ENCODE results near the gene IKBKE. TPM values are rescaled to one million over a fixed set of nuclear protein-coding genes. Genes with fewer than 3 reads are reported as not detected.

IKBKE gene
- total and polyA plus RNA-seq, 10 of the 15 experiments (the other 5 are each of a cell fraction or from before 2014, with no cell fraction given) = 12.8 to 35.1 (median 23.1) TPM

DNA sequence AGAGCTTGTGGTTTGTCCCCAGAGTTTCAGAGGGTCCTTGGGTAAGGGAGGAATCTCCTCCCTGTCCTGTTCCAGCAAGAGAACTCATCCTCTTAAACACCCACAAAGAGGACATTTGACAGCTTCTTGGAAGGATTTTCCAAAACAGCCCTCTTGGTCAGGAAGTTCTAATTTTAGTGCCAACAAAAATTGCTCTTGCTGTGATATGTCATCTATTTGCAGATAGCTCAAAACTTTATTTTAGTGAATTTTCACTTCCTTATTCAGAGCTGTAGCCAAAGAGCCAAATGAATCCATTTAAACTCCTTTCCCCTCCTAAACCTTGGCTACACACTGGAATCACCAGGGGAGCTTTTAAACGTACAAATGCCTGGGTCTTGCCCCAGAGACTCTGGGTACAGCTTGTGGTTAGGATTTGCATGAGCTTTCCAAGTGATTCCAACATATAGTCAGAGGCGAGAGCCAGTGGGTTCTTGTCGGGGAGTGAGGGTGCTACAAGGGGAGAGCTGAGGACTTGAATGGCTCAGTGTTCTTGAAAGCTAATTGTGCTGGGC lies 25.3 kb downstream of the IKBKE start (continued):
- TF ChIP-seq, protein P1, sequence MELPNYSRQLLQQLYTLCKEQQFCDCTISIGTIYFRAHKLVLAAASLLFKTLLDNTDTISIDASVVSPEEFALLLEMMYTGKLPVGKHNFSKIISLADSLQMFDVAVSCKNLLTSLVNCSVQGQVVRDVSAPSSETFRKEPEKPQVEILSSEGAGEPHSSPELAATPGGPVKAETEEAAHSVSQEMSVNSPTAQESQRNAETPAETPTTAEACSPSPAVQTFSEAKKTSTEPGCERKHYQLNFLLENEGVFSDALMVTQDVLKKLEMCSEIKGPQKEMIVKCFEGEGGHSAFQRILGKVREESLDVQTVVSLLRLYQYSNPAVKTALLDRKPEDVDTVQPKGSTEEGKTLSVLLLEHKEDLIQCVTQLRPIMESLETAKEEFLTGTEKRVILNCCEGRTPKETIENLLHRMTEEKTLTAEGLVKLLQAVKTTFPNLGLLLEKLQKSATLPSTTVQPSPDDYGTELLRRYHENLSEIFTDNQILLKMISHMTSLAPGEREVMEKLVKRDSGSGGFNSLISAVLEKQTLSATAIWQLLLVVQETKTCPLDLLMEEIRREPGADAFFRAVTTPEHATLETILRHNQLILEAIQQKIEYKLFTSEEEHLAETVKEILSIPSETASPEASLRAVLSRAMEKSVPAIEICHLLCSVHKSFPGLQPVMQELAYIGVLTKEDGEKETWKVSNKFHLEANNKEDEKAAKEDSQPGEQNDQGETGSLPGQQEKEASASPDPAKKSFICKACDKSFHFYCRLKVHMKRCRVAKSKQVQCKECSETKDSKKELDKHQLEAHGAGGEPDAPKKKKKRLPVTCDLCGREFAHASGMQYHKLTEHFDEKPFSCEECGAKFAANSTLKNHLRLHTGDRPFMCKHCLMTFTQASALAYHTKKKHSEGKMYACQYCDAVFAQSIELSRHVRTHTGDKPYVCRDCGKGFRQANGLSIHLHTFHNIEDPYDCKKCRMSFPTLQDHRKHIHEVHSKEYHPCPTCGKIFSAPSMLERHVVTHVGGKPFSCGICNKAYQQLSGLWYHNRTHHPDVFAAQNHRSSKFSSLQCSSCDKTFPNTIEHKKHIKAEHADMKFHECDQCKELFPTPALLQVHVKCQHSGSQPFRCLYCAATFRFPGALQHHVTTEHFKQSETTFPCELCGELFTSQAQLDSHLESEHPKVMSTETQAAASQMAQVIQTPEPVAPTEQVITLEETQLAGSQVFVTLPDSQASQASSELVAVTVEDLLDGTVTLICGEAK (IDR thresholded peaks at IDR 0.05; ENCODE audit: borderline replicate concordance) = peak; percentile 59; the same call in 1 of the 2 replicates
- TF ChIP-seq CHD4 (IDR thresholded peaks at IDR 0.05) (no peak), SMAD1 (IDR thresholded peaks at IDR 0.05; ENCODE audit: low read depth, partially characterized antibody) (no peak), NFYA (IDR thresholded peaks at IDR 0.05; ENCODE audit: borderline replicate concordance, low read depth, low read length) (no peak), ETV6 (conservative IDR thresholded peaks at IDR 0.05 in 1 of 2, IDR thresholded peaks at IDR 0.05 in 1 of 2; ENCODE audit: borderline replicate concordance in 1 of 2, low read depth in 1 of 2) (no peak), EED (IDR thresholded peaks at IDR 0.05; ENCODE audit: low read depth) (peak; percentile 78), FOXM1 (IDR thresholded peaks at IDR 0.05; ENCODE audit: low read depth, low read length) (peak; percentile 57; the same call in 1 of the 2 replicates), SRF (IDR thresholded peaks at IDR 0.05; ENCODE audit: low read depth in 2 of 2, low read length in 2 of 2) (no peak), IKZF2 (IDR thresholded peaks at IDR 0.05) (peak; percentile 75 to 79; a peak in 3 of 4 replicates), MEF2B (IDR thresholded peaks at IDR 0.05; ENCODE audit: partially characterized antibody, poor library complexity, severe bottlenecking) (peak; percentile 55)
- TF ChIP-seq, protein P2, sequence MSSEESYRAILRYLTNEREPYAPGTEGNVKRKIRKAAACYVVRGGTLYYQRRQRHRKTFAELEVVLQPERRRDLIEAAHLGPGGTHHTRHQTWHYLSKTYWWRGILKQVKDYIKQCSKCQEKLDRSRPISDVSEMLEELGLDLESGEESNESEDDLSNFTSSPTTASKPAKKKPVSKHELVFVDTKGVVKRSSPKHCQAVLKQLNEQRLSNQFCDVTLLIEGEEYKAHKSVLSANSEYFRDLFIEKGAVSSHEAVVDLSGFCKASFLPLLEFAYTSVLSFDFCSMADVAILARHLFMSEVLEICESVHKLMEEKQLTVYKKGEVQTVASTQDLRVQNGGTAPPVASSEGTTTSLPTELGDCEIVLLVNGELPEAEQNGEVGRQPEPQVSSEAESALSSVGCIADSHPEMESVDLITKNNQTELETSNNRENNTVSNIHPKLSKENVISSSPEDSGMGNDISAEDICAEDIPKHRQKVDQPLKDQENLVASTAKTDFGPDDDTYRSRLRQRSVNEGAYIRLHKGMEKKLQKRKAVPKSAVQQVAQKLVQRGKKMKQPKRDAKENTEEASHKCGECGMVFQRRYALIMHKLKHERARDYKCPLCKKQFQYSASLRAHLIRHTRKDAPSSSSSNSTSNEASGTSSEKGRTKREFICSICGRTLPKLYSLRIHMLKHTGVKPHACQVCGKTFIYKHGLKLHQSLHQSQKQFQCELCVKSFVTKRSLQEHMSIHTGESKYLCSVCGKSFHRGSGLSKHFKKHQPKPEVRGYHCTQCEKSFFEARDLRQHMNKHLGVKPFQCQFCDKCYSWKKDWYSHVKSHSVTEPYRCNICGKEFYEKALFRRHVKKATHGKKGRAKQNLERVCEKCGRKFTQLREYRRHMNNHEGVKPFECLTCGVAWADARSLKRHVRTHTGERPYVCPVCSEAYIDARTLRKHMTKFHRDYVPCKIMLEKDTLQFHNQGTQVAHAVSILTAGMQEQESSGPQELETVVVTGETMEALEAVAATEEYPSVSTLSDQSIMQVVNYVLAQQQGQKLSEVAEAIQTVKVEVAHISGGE (CRISPR knock-in tag; IDR thresholded peaks at IDR 0.05) = no peak
- TF ChIP-seq, protein P3, sequence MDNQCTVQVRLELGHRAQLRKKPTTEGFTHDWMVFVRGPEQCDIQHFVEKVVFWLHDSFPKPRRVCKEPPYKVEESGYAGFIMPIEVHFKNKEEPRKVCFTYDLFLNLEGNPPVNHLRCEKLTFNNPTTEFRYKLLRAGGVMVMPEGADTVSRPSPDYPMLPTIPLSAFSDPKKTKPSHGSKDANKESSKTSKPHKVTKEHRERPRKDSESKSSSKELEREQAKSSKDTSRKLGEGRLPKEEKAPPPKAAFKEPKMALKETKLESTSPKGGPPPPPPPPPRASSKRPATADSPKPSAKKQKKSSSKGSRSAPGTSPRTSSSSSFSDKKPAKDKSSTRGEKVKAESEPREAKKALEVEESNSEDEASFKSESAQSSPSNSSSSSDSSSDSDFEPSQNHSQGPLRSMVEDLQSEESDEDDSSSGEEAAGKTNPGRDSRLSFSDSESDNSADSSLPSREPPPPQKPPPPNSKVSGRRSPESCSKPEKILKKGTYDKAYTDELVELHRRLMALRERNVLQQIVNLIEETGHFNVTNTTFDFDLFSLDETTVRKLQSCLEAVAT (IDR thresholded peaks at IDR 0.05) = no peak
- TF ChIP-seq, protein P4, sequence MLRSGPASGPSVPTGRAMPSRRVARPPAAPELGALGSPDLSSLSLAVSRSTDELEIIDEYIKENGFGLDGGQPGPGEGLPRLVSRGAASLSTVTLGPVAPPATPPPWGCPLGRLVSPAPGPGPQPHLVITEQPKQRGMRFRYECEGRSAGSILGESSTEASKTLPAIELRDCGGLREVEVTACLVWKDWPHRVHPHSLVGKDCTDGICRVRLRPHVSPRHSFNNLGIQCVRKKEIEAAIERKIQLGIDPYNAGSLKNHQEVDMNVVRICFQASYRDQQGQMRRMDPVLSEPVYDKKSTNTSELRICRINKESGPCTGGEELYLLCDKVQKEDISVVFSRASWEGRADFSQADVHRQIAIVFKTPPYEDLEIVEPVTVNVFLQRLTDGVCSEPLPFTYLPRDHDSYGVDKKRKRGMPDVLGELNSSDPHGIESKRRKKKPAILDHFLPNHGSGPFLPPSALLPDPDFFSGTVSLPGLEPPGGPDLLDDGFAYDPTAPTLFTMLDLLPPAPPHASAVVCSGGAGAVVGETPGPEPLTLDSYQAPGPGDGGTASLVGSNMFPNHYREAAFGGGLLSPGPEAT (IDR thresholded peaks at IDR 0.05; ENCODE audit: low read depth) = peak; percentile 51
- TF ChIP-seq, protein P5, sequence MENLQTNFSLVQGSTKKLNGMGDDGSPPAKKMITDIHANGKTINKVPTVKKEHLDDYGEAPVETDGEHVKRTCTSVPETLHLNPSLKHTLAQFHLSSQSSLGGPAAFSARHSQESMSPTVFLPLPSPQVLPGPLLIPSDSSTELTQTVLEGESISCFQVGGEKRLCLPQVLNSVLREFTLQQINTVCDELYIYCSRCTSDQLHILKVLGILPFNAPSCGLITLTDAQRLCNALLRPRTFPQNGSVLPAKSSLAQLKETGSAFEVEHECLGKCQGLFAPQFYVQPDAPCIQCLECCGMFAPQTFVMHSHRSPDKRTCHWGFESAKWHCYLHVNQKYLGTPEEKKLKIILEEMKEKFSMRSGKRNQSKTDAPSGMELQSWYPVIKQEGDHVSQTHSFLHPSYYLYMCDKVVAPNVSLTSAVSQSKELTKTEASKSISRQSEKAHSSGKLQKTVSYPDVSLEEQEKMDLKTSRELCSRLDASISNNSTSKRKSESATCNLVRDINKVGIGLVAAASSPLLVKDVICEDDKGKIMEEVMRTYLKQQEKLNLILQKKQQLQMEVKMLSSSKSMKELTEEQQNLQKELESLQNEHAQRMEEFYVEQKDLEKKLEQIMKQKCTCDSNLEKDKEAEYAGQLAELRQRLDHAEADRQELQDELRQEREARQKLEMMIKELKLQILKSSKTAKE (IDR thresholded peaks at IDR 0.05; ENCODE audit: low read depth, poor library complexity, severe bottlenecking) = peak; percentile 40

All from GM12878 (cell line).